NCI-H1105 (cell line): ENCODE measurements around the gene RAB42.
"Not testable (repeated sequence)": the region's sequence is repeated elsewhere in the genome, so short reads cannot be mapped to it uniquely, and the experiment has no call there.

Experiments
- DNase-seq: peaks from one replicate; lab custom pipeline; 2025; lab: John Stamatoyannopoulos, UW

RAB42 gene, protein sequence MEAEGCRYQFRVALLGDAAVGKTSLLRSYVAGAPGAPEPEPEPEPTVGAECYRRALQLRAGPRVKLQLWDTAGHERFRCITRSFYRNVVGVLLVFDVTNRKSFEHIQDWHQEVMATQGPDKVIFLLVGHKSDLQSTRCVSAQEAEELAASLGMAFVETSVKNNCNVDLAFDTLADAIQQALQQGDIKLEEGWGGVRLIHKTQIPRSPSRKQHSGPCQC

DNA sequence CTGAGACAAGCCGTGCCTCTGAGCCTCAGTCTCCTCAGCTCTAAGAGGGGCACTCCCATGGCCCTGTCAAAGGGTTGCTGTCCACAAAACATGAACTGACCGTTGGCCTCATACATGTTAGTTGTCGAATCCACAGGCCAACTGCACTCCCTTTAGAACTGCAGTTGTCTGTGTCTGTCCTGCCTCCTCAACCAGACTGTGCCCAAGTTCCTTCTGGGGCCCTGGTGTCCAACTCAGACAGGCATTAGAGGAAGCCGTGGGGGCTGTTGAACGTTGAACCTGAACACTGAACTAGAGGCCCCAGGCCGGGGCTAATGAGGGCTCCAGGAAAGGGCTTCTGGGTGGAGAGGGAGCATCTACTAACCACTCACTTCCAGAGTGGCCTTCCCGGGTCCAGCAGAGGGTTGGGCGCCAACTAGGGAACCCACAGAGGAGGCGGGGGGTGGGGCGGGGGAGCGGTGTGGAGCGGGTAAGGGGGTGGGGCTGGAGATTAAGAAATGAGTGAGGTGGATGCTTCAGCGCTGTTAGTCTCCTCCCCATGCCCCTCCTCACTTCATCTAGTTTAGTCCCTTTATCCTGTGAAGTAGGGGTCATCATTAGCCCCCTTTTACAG is at the start of gene RAB42:
RAB42 (plus strand) TSS at position 558 of the 613 bp plus-strand sequence. CDS start 247 bp downstream, outside the sequence.
- no peak for DNase-seq

DNA sequence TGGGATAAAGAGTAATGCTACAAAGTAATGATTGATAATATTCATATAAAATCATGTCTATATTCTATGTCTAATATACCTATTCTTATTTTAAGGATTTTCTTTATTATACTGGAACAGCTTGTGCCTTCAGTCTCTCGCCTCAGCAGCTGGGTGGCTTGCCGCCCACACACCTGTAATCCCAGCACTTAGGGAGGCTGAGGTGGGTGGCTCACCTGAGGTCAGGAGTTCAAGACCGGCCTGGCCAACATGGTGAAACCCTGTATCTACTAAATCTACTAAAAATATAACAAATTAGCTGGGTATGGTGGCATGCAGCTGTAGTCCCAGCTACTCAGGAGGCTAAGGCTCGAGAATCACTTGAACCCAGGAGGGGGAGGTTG is 46.8 kb upstream of the RAB42 start:
- DNase-seq: no peak

DNA sequence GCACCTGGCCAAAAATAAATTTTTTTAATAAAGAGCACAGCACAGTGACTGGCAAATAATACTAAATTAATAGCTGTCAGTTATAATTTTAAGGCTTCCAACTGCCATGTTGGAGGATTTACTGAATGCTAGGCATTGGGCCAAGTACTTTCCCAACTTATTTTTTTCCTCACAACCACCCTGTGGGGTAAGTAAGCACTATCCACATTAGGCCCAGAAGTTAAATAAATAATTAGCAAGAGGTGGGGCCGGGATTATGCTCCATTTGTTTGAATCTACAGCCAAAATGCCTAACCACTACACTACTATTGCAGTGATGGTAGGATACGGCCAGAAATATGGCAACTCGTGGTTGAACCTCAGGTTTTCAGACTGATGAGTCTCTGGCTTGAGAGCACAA is 43.7 kb upstream of the RAB42 start:
- DNase-seq: no peak

DNA sequence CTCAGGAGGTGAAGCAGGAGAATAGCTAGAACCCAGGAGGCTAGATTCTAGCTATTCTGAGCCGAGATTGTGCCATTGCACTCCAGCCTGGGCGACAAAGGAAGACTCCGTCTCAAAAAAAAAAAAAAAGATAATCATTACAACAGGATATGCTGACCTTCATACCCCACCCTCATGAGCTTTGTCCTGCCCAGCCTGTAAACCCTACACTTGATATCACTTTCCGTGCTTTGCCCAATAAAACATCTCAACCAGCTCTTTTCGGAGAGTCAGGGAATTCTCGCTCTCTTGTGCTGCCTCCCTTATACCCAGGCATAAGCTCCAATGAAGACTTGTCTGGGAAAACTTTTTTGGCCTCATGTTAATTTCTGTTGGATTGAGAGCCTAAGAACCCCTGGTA is 40.7 kb upstream of the RAB42 start:
- DNase-seq: no peak

DNA sequence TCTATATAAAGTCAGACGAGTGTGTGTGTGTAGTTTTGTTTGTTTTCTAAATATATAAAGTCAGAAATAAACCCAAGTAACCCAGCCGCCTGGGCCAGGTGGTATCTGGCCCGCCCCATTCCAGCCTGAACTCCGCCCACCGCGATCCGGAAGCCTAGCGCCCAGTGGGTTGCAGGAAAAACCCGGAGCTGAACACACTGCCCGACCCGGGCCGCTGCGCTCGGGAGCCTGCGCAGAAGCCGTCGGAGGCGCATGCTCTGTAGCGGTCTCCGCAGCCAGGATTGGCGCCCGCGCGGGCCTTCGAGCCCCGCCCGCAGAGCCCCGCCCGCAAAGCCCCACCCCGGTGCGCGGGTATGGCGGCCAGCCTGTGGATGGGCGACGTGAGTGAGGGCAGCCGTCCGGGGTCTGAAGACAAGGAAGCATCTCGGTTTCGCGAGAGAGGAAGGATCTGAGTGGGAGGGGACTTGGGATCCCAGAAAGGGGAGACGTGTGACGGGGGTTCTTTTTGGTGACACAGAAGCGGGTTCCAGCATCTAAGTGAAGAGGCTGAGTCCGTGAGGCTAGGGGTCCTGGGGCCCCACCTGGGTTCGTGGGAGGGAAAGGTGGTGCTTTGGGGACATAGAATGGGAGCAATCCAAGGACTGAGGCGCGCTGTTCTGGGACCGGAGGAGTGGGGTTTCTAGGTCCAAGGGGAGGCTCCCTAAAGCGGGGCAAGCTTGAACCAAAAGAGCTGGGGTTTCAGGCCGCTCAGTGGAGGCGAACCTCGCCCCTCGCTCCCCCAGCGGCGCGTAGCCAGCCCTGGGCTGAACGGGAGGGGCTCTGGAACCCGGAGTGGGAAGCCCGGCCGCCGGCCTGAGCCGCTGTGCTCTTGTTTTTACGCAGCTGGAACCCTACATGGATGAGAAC is 39.1 kb upstream of the RAB42 start, which contains the start of gene TRNAU1AP:
TRNAU1AP (plus strand) TSS at position 328 of the 906 bp plus-strand sequence; CDS start at position 354, 26 bp downstream.
- DNase-seq: peak; percentile 99

DNA sequence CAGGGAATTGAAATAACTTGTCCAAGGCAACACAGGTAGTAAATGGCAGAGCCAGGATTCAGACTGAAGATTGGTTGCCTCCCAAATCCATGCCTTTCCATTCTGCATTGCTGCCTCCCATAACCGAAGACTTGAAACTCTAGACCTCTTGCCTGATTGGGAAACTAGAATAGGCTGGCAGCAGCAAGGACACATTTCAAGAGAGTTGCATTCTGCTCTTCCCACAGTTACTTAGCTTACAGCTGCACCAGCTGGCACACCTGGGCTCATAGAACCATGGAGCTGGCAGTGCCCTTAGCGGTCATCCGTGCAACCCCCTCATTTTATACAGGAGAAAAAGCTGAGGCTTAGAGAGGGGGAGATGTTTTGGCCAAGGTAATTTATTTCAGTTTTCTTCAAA is 31.2 kb upstream of the RAB42 start:
- no peak for DNase-seq

DNA sequence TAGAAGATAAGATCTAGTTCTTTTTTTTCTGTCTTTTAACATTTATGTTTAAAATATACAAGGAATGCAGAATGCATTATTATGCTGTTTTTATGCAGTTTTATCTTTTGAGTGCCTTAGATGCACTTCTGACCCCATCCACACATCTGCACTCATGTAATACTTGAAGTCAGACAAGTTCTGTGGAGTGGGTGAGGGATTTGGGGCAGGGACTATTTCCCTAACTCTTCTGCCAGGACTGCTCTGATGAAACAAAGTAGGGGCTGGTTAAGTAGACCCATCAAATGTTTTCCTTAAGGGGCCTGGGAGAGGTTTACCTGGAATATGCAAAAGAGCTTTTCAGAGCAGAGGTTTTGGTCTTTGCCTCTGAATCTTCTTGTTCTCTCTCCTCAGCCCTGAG is 27.8 kb upstream of the RAB42 start:
- DNase-seq: no peak

DNA sequence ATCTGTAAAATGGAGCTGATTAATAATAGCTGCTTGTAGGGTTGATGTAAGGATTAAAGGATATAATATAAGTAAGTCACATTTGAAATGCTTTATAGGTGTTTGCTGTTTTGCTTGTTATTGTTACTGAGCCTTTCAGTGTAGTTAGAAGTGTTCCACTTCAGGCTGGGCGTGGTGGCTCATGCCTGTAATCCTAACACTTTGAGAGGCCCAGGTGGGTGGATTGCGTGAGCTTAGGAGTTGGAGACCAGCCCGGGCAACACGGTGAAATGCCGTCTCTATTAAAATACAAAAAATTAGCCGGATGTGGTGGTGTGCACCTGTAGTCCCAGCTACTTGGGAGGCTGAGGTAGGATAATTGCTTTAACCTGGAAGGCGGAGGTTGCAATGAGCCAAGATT is 27.0 kb upstream of the RAB42 start:
- DNase-seq: no peak

DNA sequence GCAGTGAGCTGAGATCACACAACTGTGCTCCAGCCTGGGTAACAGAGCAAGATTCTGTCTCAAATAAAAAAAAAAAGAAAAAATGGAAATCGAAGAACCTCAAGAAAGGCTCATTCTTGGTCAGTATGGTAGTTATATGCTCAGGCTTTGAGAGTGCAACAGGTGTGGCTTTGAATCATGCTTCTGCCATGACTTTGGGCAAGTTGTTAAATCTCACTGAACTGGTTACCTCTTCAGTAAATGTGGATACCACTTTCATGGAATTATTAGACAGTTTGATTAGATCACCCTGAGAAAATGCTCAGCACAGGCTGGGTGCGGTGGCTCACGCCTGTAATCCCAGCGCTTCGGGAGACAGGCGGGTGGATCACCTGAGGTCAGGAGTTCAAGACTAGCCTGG is 26.3 kb upstream of the RAB42 start:
- no peak for DNase-seq

DNA sequence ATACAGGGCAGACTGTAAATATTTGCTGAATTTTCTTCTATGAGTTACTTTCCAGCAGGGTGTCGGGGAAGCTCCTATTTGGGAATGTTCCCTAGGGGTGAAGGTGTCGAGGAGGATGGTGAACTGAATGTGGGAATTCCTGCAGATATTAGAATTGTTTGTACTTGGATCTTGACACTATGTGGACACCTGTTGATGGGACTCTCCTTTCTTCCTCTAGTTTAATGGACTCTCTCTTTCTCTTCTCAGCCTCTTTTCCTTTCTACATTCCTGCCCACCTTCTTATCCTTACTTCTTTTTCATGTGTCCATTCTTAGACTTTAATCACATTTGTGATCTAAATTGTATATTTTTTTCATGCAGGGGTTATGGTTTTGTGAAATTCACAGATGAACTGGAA is 25.1 kb upstream of the RAB42 start:
- DNase-seq: no peak

DNA sequence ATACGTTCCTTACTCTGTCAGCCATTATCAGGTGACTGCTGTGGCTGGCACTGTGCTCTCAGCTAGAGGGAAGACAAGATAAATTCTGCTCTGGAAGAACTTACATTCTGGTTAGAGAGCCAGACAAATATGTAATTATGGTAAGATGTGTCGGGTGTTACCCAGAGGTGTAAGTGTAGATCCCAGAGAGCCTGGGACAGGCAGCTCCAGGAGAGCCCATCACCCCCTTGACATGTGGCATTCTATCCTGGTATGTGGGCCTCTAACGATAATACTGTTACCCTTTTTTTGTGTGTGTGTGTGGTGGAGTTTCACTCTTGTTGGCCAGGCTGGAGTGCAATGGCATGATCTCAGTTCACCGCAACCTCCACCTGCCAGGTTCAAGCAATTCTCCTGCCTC is 20.2 kb upstream of the RAB42 start:
- DNase-seq: no peak

DNA sequence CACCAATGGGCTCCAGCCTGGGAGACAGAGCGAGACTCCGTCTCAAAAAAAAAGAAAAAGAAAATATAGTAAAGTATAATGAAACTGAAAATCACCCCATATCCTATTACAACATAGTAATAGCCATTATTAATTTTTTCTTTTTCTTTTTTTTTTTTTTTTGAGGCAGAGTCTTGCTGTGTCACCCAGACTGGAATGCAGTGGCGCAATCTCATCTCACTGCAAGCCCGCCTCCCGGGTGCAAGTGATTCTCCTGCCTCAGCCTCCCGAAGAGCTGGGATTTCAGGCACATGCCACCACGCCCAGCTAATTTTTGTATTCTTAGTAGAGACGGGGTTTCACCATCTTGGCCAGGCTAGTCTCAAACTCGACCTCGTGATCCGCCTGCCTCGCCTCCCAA is 19.2 kb upstream of the RAB42 start:
- DNase-seq: not testable (repeated sequence)

DNA sequence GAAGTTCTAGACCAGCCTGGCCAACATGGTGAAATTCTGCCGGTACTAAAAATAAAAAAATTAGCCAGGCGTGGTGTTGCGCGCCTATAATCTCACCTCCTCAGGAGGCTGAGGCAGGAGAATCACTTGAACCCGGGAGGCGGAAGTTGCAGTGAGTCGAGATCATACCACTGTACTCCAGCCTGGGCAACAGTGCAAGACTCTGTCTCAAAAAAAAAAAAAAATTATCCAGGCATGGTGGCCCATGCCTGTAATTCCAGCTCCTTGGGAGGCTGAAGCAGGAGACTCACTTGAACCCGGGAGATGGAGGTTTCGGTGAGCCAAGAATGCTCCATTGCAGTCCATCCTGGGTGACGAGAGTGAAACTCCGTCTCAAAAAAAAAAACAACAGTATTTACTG is 18.5 kb upstream of the RAB42 start:
- DNase-seq: no peak

DNA sequence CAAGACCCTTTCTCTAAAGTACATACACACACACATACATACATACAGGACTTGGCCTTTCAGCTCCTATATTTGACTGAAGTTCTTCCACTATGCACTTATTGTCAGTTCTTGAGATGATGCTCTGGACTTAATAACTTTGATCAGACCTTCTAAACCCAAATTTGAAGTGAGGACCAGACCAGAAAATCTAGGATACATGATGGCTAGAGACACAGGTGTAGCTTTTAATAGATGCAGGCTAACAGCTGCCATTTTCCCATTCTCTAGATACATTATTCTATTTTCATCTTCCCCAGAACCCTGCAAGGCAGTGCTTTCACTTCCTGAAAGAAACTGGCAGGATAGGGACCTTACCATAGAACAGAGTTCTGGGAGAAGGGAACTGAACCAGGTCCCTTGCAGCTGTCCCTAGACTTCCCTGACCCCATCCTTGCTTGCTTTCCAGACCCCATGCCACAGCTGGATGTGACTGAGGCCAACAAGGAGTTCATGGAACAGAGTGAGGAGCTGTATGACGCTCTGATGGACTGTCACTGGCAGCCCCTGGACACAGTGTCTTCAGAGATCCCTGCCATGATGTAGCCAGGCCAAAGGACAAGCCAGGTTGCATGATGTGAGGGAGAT is 14.9 kb upstream of the RAB42 start:
- no peak for DNase-seq

DNA sequence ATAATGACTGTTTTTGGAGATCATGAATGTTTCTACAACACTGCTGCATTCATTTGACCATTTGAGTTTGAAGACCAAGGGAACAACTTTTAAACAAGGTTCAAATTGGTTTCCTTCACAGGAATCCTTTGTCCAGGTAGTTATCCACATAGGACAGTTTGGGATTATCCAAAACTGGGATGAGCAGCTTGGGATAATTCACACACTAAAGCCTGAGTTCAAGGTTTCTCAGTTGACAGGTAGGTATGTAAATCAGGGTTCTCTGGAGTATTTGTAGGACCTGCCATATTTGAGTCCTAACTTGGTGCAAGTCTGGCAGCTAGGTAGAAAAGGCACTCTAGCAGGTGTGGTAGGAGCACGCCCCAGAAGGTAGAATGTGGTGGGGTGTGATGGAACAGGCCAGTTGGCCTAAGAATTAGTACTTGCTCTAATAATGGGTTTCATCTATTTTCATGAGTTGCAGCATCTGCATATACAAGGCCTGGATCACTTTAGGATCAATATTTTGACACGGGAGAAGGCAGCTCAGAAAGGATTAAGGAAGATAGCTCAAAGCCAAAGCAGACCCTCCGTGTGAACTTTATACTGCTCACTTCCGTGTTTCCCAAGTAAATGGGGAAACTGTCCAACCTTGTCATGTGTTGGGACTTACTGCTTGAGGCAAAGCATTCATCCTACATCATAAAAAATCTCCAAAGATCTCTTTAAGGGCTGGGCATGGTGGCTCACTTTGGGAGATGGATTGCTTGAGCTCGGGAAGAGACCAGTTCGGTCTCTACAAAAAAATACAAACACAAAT is 14.1 kb upstream of the RAB42 start:
- DNase-seq: no peak

DNA sequence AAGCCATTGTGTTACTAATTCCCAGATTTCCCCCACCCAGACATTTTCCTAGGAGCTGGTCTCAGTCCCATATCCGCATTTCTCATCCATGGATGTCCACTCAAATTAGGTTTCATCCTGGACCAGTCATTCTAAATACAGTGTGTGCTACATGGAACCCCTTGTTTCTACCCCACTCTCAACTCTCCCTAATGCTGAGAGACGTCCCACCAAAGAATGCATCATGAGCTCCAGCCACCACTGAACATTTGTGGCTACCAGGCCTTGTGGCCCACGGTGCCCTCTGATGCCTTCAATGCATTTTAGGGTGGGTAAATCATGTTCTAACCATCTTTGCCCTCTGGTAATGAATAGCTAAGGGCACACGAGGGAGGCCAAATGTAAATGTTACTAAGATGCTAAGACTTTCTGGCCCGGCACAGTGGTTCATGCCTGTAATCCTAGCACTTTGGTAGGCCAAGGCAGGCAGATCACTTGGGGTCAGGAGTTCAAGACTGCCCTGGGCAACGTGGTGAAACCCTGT is 13.3 kb upstream of the RAB42 start:
- DNase-seq: no peak

DNA sequence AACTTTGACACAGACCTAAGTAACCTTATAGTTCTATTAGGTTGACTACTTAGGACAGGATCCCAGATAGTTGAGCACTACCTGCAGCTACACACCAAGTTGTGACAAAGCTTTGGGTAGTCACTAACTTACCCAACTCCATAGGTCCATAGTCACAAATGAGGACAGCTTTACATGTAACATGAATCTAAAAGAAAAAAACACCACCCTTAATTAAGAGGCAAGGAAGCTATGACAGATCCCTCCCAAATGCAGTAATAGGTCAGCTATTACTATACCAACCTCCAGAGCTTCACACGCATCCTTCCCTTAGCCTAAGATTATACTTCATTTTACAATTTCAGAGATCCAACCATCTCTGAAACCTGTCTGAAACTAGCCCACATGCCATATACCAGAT is 12.7 kb upstream of the RAB42 start:
- no peak for DNase-seq

DNA sequence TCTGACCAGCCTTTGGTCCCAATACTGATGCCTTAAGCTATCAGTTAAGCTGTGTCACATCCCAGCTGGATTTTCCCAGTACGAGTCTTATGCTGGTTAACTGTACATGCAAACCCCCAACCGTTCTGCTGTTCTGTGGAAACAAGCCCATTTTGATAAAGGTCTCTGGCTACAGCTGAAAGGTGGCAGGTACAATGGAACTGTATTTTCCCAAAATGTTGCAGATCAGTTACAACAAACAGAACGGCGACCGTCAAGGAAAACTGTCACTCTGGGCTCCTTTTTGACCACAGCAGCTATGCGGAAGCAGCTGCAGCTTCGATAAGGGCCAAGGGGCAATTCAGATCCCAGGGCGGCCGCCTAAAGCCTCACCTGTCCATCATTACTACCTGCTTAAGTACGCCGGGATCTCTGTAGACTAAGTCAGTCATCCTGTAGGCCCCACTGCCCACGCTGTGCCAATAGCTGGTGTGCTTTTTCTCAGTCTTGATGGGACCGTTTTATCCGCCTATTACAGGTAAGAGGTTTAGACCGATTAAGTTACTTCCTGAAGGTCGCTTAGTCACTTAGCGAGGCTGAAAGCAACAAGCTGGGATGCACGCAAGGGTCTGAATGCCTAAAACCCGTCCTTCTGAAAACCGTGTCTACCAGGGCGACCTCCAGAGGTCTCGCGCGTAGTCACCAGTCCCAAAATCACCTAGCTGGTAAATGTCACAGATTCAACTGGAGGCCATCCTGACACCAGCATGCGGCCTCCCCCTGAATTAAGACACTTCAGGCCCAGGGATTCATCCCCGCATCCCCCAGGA is 11.1 kb upstream of the RAB42 start:
- DNase-seq: peak; percentile 67

DNA sequence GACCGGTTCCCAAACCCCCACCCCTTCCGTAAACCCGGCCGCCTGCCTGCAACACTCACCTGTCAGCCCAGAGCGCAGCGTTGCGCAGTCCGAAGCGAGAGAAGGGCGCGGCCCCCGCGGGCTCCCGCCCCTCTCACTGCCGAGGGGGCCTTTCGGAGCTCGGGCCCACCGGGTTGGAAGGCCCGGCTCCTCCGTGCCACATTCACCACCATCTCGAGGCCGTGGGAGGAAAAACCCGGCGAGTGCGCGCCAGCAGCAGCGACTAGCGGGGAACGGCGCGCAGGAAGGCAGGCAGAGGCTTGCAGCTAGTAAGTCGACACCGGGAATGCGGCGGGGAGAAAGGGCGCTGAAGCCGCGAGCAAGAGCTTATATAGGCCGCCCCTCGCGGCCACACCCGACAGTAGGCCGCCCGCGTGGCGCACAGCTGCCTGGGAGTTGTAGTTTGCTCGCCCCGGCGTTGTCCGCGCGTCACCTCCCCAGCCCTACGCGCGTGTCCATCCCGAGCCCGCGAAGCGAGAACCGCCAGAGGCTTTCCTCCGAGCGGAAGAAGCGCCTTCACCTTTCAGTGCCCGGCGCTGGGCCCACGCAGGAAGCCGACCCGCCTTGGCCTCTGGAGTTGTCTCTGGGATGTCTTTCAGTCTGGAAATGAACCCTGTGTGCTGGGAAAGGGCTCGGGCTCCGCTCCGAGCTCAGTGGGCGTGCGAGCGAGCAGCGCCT is 10.4 kb upstream of the RAB42 start:
- DNase-seq: peak; percentile 96

DNA sequence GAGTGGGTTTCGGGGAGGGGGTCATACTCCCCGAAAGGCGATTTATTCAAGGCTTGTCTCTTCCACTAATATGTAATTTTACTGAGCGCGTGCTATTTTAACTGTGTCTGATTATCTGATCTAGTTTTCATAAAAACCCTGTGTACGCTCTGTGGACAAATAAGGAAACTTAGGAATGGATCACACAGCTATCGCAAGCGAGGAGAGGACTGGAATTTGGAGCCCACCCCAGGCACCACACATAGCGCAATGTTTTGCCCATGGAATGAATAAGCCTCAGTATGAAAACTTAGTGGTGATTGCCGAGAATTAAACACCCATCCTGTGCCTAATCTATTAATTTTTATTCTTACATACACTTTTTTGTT is 9.8 kb upstream of the RAB42 start:
- DNase-seq: no peak
